CD4-positive, alpha-beta T cell (primary cell): ENCODE data around the gene BCDIN3D. TPM values are rescaled to one million over a fixed set of nuclear protein-coding genes. Genes with fewer than 3 reads are reported as not detected.

Source experiments
- ATAC-seq: fragments of 200-7000 bp; cut with Tn5 transposase; one replicate; pipeline ENCODE4 v1.10.0; 2022; ENCODE audit warnings: mild to moderate bottlenecking; ENCODE audit not compliant: poor library complexity
- CTCF ChIA-PET: fragments of 350-600 bp; sonication (Branson Sonifier 250); formaldehyde crosslinking; loops from one replicate; lab custom pipeline; 2021; ENCODE audit warnings: antibody characterized with exemption, inconsistent platforms; lab: Charles Lee
- POLR2A ChIA-PET: fragments of 350-600 bp; sonication (Branson Sonifier 250); formaldehyde crosslinking; loops from one replicate; lab custom pipeline; 2021; ENCODE audit warnings: antibody characterized with exemption, inconsistent platforms; lab: Charles Lee
- DNase-seq, 14 experiments: peaks; one replicate each; pipeline ENCODE4 v3.0.0-alpha.2; 2013 to 2020; ENCODE audit warnings: mixed read lengths in 2 of 14
- H3K27ac ChIP-seq, 2 donors: one replicate each; pipeline versions ENCODE4 v1.5.1 to v1.7.0; 2013; ENCODE audit warnings: low read length in 2 of 2, low read depth in 1 of 2, mild to moderate bottlenecking in 1 of 2
- H3K27me3 ChIP-seq, 2 experiments: 1 replicate in 1 of 2; 2 replicates in 1 of 2; pipeline versions ENCODE4 v1.6.1 to v1.7.0; 2013; ENCODE audit warnings: low read length in 2 of 2, control low read depth in 1 of 2, mild to moderate bottlenecking in 1 of 2, moderate library complexity in 1 of 2; ENCODE audit not compliant: insufficient read depth in 2 of 2, control insufficient read depth in 1 of 2
- H3K36me3 ChIP-seq: one replicate; pipeline ENCODE4 v1.6.1; 2013; ENCODE audit warnings: low read length, control low read depth; ENCODE audit not compliant: insufficient read depth
- H3K4me1 ChIP-seq: one replicate; pipeline ENCODE4 v1.6.1; 2013; ENCODE audit warnings: low read length, control low read depth; ENCODE audit not compliant: insufficient read depth
- H3K4me3 ChIP-seq: one replicate; pipeline ENCODE4 v1.5.1; 2013; ENCODE audit warnings: mild to moderate bottlenecking, low read length, moderate library complexity
- H3K9me3 ChIP-seq, 2 experiments: 1 replicate in 1 of 2; 2 replicates in 1 of 2; pipeline versions ENCODE4 v1.6.1 to v1.7.0; 2013; ENCODE audit warnings: low read length in 2 of 2, mild to moderate bottlenecking in 2 of 2, control low read depth in 1 of 2, moderate library complexity in 1 of 2; ENCODE audit not compliant: control insufficient read depth in 1 of 2, insufficient read depth in 1 of 2
- H3K27ac Mint-ChIP-seq: one replicate; pipeline ENCODE4 v1.8.0; 2020; ENCODE audit warnings: mixed read lengths
- H3K27me3 Mint-ChIP-seq: one replicate; pipeline ENCODE4 v1.8.0; 2021; ENCODE audit warnings: mixed read lengths
- H3K36me3 Mint-ChIP-seq: one replicate; pipeline ENCODE4 v1.8.0; 2021; ENCODE audit warnings: low read depth, mixed read lengths
- H3K4me1 Mint-ChIP-seq: one replicate; pipeline ENCODE4 v1.8.0; 2021; ENCODE audit warnings: low read depth, mixed read lengths
- H3K4me3 Mint-ChIP-seq: one replicate; pipeline ENCODE4 v1.8.0; 2020; ENCODE audit warnings: mild to moderate bottlenecking, mixed read lengths
- H3K9me3 Mint-ChIP-seq: one replicate; pipeline ENCODE4 v1.8.0; 2020; ENCODE audit warnings: mixed read lengths
- CTCF ChIP-seq: fragments of 200-600 bp; IDR thresholded peaks from one replicate; pipeline ENCODE4 v1.8.0; 2022; ENCODE audit warnings: antibody characterized with exemption, mild to moderate bottlenecking
- intact Hi-C, 2 experiments: fragments of 100-400 bp; cut with DNase I in 1 of 2; cut with micrococcal nuclease in 1 of 2; formaldehyde crosslinking; loops; one replicate each; pipeline versions ENCODE4 v1.15.1 to v1.9.0; 2023 to 2025; cut with DNase I, micrococcal nuclease
- total RNA-seq, 174 experiments: library from RNA in 2 of 174; stranded (reverse) in 2 of 174; gene quantifications; one replicate each; pipeline ENCODE4 v1.2.3 and lab custom pipeline; 2021 to 2026

The BCDIN3D gene
- total RNA-seq, 2 experiments from 2014 or later, result 2.8 to 3.9 TPM

GRCh38 chr12:49795654-49796105 lies 47.2 kb downstream of the BCDIN3D start:
- Histone ChIP-seq H3K27ac (no peak overlapping the region), H3K9me3 (no peaks in the 10 kb centered on the region), H3K36me3 (peaks cover 13% of the 10 kb centered on the region), H3K4me1 (no peaks in the 10 kb centered on the region), H3K27me3 (no peaks in the 10 kb centered on the region), H3K4me3 (no peak overlapping the region)
- H3K27me3 Mint-ChIP-seq, result no peaks in the 10 kb centered on the region
- H3K4me3 Mint-ChIP-seq, result no peak overlapping the region
- ChIA-PET POLR2A (no interaction called here), CTCF (no interaction called here)
- no peak for TF ChIP-seq CTCF
- peaks cover 20% of the 10 kb centered on the region for H3K36me3 Mint-ChIP-seq
- ATAC-seq (no peak), DNase-seq (no peak)
- no peaks in the 10 kb centered on the region for H3K4me1 Mint-ChIP-seq
- H3K9me3 Mint-ChIP-seq, result no peaks in the 10 kb centered on the region
- intact Hi-C loops, result no loop called here
- no peak overlapping the region for H3K27ac Mint-ChIP-seq

- no peak for ATAC-seq
Measured at GRCh38 chr12:49794811-49795653, 47.9 kb downstream of the BCDIN3D start.

GRCh38 chr12:49794021-49794420 lies 48.9 kb downstream of the BCDIN3D start:
- no peak for TF ChIP-seq CTCF

More at GRCh38 chr12:49794811-49795653, 47.9 kb downstream of the BCDIN3D start:
- Histone ChIP-seq H3K4me1 (no peaks in the 10 kb centered on the region), H3K4me3 (no peak overlapping the region), H3K27me3 (no peaks in the 10 kb centered on the region), H3K9me3 (no peaks in the 10 kb centered on the region), H3K36me3 (peaks cover 9% of the 10 kb centered on the region), H3K27ac (no peak overlapping the region)
- ChIA-PET POLR2A (no interaction called here), CTCF (no interaction called here)
- H3K36me3 Mint-ChIP-seq, result peaks cover 18% of the 10 kb centered on the region
- H3K27me3 Mint-ChIP-seq, result no peaks in the 10 kb centered on the region
- intact Hi-C loops, result no loop called here
- H3K27ac Mint-ChIP-seq, result no peak overlapping the region
- TF ChIP-seq CTCF, result no peak
- DNase-seq, result no peak
- H3K4me1 Mint-ChIP-seq, result no peaks in the 10 kb centered on the region
- no peaks in the 10 kb centered on the region for H3K9me3 Mint-ChIP-seq
- H3K4me3 Mint-ChIP-seq, result no peak overlapping the region

More at GRCh38 chr12:49794021-49794420, 48.9 kb downstream of the BCDIN3D start:
- no peaks in the 10 kb centered on the region for H3K4me1 Mint-ChIP-seq
- H3K36me3 Mint-ChIP-seq, result peaks cover 8% of the 10 kb centered on the region
- no peak overlapping the region for H3K27ac Mint-ChIP-seq
- peaks cover 9% of the 10 kb centered on the region for H3K36me3 ChIP-seq
- ChIA-PET CTCF (no interaction called here), POLR2A (no interaction called here)
- no peak overlapping the region for H3K27ac ChIP-seq
- H3K9me3 ChIP-seq, result no peaks in the 10 kb centered on the region
- H3K27me3 Mint-ChIP-seq, result no peaks in the 10 kb centered on the region
- H3K4me3 ChIP-seq, result no peak overlapping the region
- ATAC-seq (no peak), DNase-seq (no peak)
- H3K4me3 Mint-ChIP-seq, result no peak overlapping the region
- no peaks in the 10 kb centered on the region for H3K4me1 ChIP-seq
- no peaks in the 10 kb centered on the region for H3K9me3 Mint-ChIP-seq
- no peaks in the 10 kb centered on the region for H3K27me3 ChIP-seq
- intact Hi-C loops, result no loop called here
